ENCODE data around the gene RUNX3.
A peak's percentile ranks its signal among the peaks of the same experiment; 100 is the strongest.

Gene RUNX3

GRCh38 chr1:24945354-24946326, 15.6 kb upstream of the RUNX3 start:
- no peak for DNase-seq

GRCh38 chr1:24944318-24944717, 14.2 kb upstream of the RUNX3 start:
- DNase-seq, result no peak

- DNase-seq, result no peak
Observed at GRCh38 chr1:24942789-24943188, 12.7 kb upstream of the RUNX3 start.

- no peak for DNase-seq
Observed at GRCh38 chr1:24941564-24941963, 11.5 kb upstream of the RUNX3 start.

GRCh38 chr1:24940231-24940630, 10.2 kb upstream of the RUNX3 start:
- DNase-seq, result no peak

- DNase-seq, result peak; percentile 73
Observed at GRCh38 chr1:24939675-24940193, 9.7 kb upstream of the RUNX3 start.

GRCh38 chr1:24939040-24939674, 9.1 kb upstream of the RUNX3 start:
- DNase-seq, result no peak

- no peak for DNase-seq
Observed at GRCh38 chr1:24938276-24938675, 8.2 kb upstream of the RUNX3 start.

- no peak for DNase-seq
Observed at GRCh38 chr1:24936684-24937083, 6.6 kb upstream of the RUNX3 start.

GRCh38 chr1:24935615-24936484, 5.8 kb upstream of the RUNX3 start:
- DNase-seq, result no peak

- no peak for DNase-seq
Observed at GRCh38 chr1:24935196-24935526, 5.1 kb upstream of the RUNX3 start.

- no peak for DNase-seq
Observed at GRCh38 chr1:24934310-24935195, 4.5 kb upstream of the RUNX3 start.

- no peak for DNase-seq
Observed at GRCh38 chr1:24933468-24933867, 3.4 kb upstream of the RUNX3 start.

- no peak for DNase-seq
Observed at GRCh38 chr1:24932725-24933294, 2.7 kb upstream of the RUNX3 start.

GRCh38 chr1:24932284-24932683, 2.2 kb upstream of the RUNX3 start:
- no peak for DNase-seq

GRCh38 chr1:24931468-24932231, 1.6 kb upstream of the RUNX3 start:
- no peak for DNase-seq

- DNase-seq, result no peak
Observed at GRCh38 chr1:24931146-24931467, 1.0 kb upstream of the RUNX3 start.

- peak; percentile 13 for DNase-seq
Observed at GRCh38 chr1:24929398-24930259, 447 bp downstream of the RUNX3 start.

- DNase-seq, result no peak
Observed at GRCh38 chr1:24928689-24929397, 1.2 kb downstream of the RUNX3 start.
